H1 (cell line): ENCODE data around the gene ITPR3. TPM values are rescaled to one million over a fixed set of nuclear protein-coding genes. Genes with fewer than 3 reads are reported as not detected.
"Not testable (repeated sequence)": the region's sequence is repeated elsewhere in the genome, so short reads cannot be mapped to it uniquely, and the experiment has no call there.

ENCODE experiments used
- CTCF ChIA-PET: fragments of 300-600 bp; sonication (Branson Sonifier 250); formaldehyde crosslinking; loops from one replicate; lab custom pipeline; 2021; ENCODE audit not compliant: partially characterized antibody; lab: Charles Lee
- POLR2A ChIA-PET: fragments of 300-600 bp; sonication (Branson Sonifier 250); formaldehyde crosslinking; loops from one replicate; lab custom pipeline; 2021; ENCODE audit warnings: inconsistent platforms; ENCODE audit not compliant: partially characterized antibody; lab: Charles Lee
- DNase-seq, 2 experiments: peaks; one replicate each; pipeline versions ENCODE4 v3.0.0 to v3.0.0-alpha.2; 2010 to 2022; ENCODE audit warnings: low spot score in 2 of 2, low read depth in 1 of 2, mixed read lengths in 1 of 2
- FAIRE-seq: peaks from 2 replicates; lab custom pipeline; 2011; peaks lifted over from hg19 to GRCh38; lab: Jason Lieb, UNC
- H2AFZ ChIP-seq: 2 replicates; pipeline ENCODE4 v1.8.1; 2012; ENCODE audit warnings: low read length, inconsistent platforms
- H2AK5ac ChIP-seq: 2 replicates; pipeline ENCODE4 v1.6.1; 2013; ENCODE audit warnings: low read depth, low read length
- H2BK120ac ChIP-seq: replicated peaks from 2 replicates; pipeline ENCODE3; 2013; ENCODE audit warnings: low read depth, low read length, inconsistent platforms
- H2BK12ac ChIP-seq: 2 replicates; pipeline ENCODE4 v1.6.1; 2013; ENCODE audit warnings: low read depth, low read length
- H2BK15ac ChIP-seq: 2 replicates; pipeline ENCODE4 v1.6.1; 2013; ENCODE audit warnings: low read length
- H2BK20ac ChIP-seq: 2 replicates; pipeline ENCODE4 v1.6.1; 2013; ENCODE audit warnings: low read length
- H2BK5ac ChIP-seq: 2 replicates; pipeline ENCODE4 v1.6.1; 2013; ENCODE audit warnings: low read depth, low read length
- H3K14ac ChIP-seq: 2 replicates; pipeline ENCODE4 v1.6.1; 2013; ENCODE audit warnings: inconsistent platforms; ENCODE audit not compliant: insufficient read length
- H3K18ac ChIP-seq: 2 replicates; pipeline ENCODE4 v1.6.1; 2013; ENCODE audit warnings: low read length; ENCODE audit errors: extremely low read depth
- H3K23ac ChIP-seq: 2 replicates; pipeline ENCODE4 v1.6.1; 2013; ENCODE audit warnings: inconsistent platforms; ENCODE audit not compliant: insufficient read length
- H3K23me2 ChIP-seq: 2 replicates; pipeline ENCODE4 v1.6.1; 2013; ENCODE audit warnings: low read depth, low read length
- H3K27ac ChIP-seq: 2 replicates; pipeline ENCODE4 v1.6.1; 2011; ENCODE audit warnings: low read depth, low read length, inconsistent platforms
- H3K27me3 ChIP-seq, 4 experiments: replicated peaks in 1 of 4; 1 replicate in 1 of 4; 2 replicates in 3 of 4; pipeline versions ENCODE4 v1.6.1 to v1.8.1; 2011 to 2013; ENCODE audit warnings: low read length in 3 of 4, mild to moderate bottlenecking in 3 of 4, inconsistent platforms in 2 of 4, mixed read lengths in 2 of 4, moderate library complexity in 1 of 4; ENCODE audit not compliant: control insufficient read depth in 3 of 4, insufficient read depth in 3 of 4; ENCODE audit errors: extremely low read depth in 1 of 4
- H3K36me3 ChIP-seq, 4 experiments: 2 replicates each; pipeline versions ENCODE4 v1.6.1 to v1.8.1; 2011 to 2013; ENCODE audit warnings: mild to moderate bottlenecking in 4 of 4, low read length in 3 of 4, moderate library complexity in 2 of 4, control low read depth in 1 of 4, inconsistent platforms in 1 of 4; ENCODE audit not compliant: insufficient read depth in 4 of 4, control insufficient read depth in 2 of 4
- H3K4ac ChIP-seq: replicated peaks from 2 replicates; pipeline ENCODE3; 2013; ENCODE audit warnings: low read length, low read depth, mixed read lengths, inconsistent platforms; ENCODE audit not compliant: insufficient read length
- H3K4me1 ChIP-seq, 4 experiments: replicated peaks in 1 of 4; 1 replicate in 1 of 4; 2 replicates in 3 of 4; pipeline versions ENCODE4 v1.6.1 to v1.8.1; 2011 to 2013; ENCODE audit warnings: low read length in 3 of 4, inconsistent platforms in 2 of 4, mixed read lengths in 1 of 4; ENCODE audit not compliant: insufficient read depth in 4 of 4, control insufficient read depth in 3 of 4
- H3K4me2 ChIP-seq, 2 experiments: 2 replicates each; pipeline versions ENCODE4 v1.6.1 to v1.8.1; 2011 to 2013; ENCODE audit warnings: low read depth in 2 of 2, low read length in 2 of 2, control low read depth in 1 of 2, inconsistent platforms in 1 of 2, mild to moderate bottlenecking in 1 of 2; ENCODE audit not compliant: insufficient read depth in 1 of 2
- H3K4me3 ChIP-seq, 4 experiments: fragments of 200-600, 300-600 bp in 1 of 4; sonication (generic), shearing (Covaris generic), sonication (Bioruptor Twin) in 1 of 4; 2 replicates each; pipeline versions ENCODE4 v1.5.1 to v1.8.1; 2011 to 2016; ENCODE audit warnings: low read length in 4 of 4, low read depth in 3 of 4, control low read depth in 2 of 4, inconsistent platforms in 2 of 4, mild to moderate bottlenecking in 2 of 4, mixed read lengths in 1 of 4, moderate library complexity in 1 of 4; ENCODE audit not compliant: insufficient read depth in 2 of 4; ENCODE audit errors: extremely low read depth in 1 of 4
- H3K56ac ChIP-seq: replicated peaks from 2 replicates; pipeline ENCODE3; 2013; ENCODE audit warnings: low read depth, mild to moderate bottlenecking, mixed read lengths, low read length, inconsistent platforms; ENCODE audit not compliant: insufficient read length
- H3K79me1 ChIP-seq: 2 replicates; pipeline ENCODE4 v1.6.1; 2013; ENCODE audit warnings: low read depth, low read length, control low read depth
- H3K79me2 ChIP-seq, 2 experiments: 2 replicates each; pipeline versions ENCODE4 v1.6.1 to v1.8.1; 2012 to 2013; ENCODE audit warnings: low read length in 2 of 2, mild to moderate bottlenecking in 2 of 2, inconsistent platforms in 1 of 2; ENCODE audit not compliant: insufficient read depth in 2 of 2, control insufficient read depth in 1 of 2
- H3K9ac ChIP-seq, 4 experiments: replicated peaks in 1 of 4; 1 replicate in 1 of 4; 2 replicates in 3 of 4; pipeline versions ENCODE4 v1.6.1 to v1.8.1; 2011 to 2013; ENCODE audit warnings: low read depth in 3 of 4, low read length in 3 of 4, control low read depth in 2 of 4, mild to moderate bottlenecking in 2 of 4, moderate library complexity in 2 of 4, inconsistent platforms in 1 of 4; ENCODE audit errors: extremely low read depth in 1 of 4
- H3K9me3 ChIP-seq, 2 experiments: 2 replicates each; pipeline versions ENCODE4 v1.6.1 to v1.8.1; 2012 to 2013; ENCODE audit warnings: mild to moderate bottlenecking in 2 of 2, moderate library complexity in 2 of 2, control low read depth in 1 of 2, inconsistent platforms in 1 of 2, low read depth in 1 of 2, low read length in 1 of 2, mixed read lengths in 1 of 2; ENCODE audit not compliant: insufficient read depth in 2 of 2
- H4K20me1 ChIP-seq, 2 experiments: replicated peaks in 1 of 2; 2 replicates each; pipeline versions ENCODE3 to v1.8.1; 2011 to 2013; ENCODE audit warnings: inconsistent platforms in 2 of 2, low read length in 2 of 2, mild to moderate bottlenecking in 1 of 2; ENCODE audit not compliant: insufficient read depth in 2 of 2, control insufficient read depth in 1 of 2
- H4K5ac ChIP-seq: 2 replicates; pipeline ENCODE4 v1.6.1; 2013; ENCODE audit warnings: low read length, low read depth, mixed read lengths, inconsistent platforms; ENCODE audit not compliant: insufficient read length
- H4K8ac ChIP-seq: 2 replicates; pipeline ENCODE4 v1.8.0; 2013; ENCODE audit warnings: mild to moderate bottlenecking, moderate library complexity, low read length, inconsistent platforms; ENCODE audit not compliant: insufficient read depth; ENCODE audit errors: extremely low read depth
- H4K91ac ChIP-seq: replicated peaks from 2 replicates; pipeline ENCODE3; 2013; ENCODE audit warnings: low read length, mixed read lengths, inconsistent platforms; ENCODE audit not compliant: insufficient read length
- WGBS, 2 experiments: shearing (Covaris generic) in 1 of 2; methylation state at CpG; one replicate each; pipeline versions ENCODE4 v1.1.6 to v1.1.7; 2013 to 2015; ENCODE audit warnings: low lambda C conversion rate in 2 of 2, mixed read lengths in 2 of 2, inconsistent platforms in 1 of 2, low coverage in 1 of 2, missing lambda C conversion rate in 1 of 2; ENCODE audit not compliant: insufficient replicate concordance in 2 of 2, insufficient coverage in 1 of 2, insufficient read length in 1 of 2; ENCODE audit errors: extremely low coverage in 1 of 2, missing lambda C conversion rate in 1 of 2; 5-methylcytosine and 5-hydroxymethylcytosine counted together
- polyA plus RNA-seq, 7 experiments: library from polyadenylated mRNA; depleted of rRNA in 3 of 7; stranded (reverse) in 5 of 7; unstranded in 2 of 7; fragments of >200 nt in 5 of 7; fragments of 200-250 nt in 2 of 7; gene quantifications; 1 replicate in 5 of 7; 2 replicates in 1 of 7; 4 replicates in 1 of 7; pipeline versions ENCODE4 v1.2.1 to v1.2.3, GENCODE V29; 2011 to 2013; ENCODE audit warnings: missing spikeins in 2 of 7, mixed read lengths in 2 of 7
- total RNA-seq: library from RNA; stranded (reverse); fragmentation: NEBNext Ultra II Directional; extraction: Animal tissue kit (Norgen Biotek cat#: 25700); gene quantifications from 2 replicates; pipeline ENCODE4 v1.2.1, GENCODE V29; 2021

The ITPR3 gene
- total and polyA plus RNA-seq, 2 of the 8 experiments (the other 6 are each of a cell fraction or from before 2014, with no cell fraction given): 29.1 to 45.7 TPM

DNA sequence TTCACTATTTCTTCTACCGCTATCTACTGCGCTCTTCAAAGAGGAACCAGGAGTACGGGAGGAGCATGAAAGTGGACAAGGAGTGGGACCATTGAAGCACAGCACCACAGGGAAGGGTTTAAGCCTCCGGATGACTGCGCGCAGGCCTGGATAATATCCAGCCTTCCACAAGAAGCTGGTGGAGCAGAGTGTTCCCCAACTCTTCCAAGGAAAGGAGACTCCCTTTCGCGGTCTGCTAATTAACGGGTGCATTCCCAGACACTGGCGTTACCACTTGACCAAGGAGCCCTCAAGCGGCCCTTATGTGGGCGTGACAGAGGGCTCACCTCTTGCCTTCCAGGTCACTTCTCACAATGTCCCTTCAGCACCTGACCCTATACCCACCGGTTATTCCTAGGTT lies 10.4 kb downstream of the ITPR3 start:
- FAIRE-seq, H3K4me3 ChIP-seq: not testable (repeated sequence)

More for the DNA sequence above, 10.4 kb downstream of the ITPR3 start:
- H3K36me3 ChIP-seq, H3K14ac ChIP-seq, H4K8ac ChIP-seq, H2AFZ ChIP-seq, H2AK5ac ChIP-seq, H2BK120ac ChIP-seq, H3K4me2 ChIP-seq, H2BK15ac ChIP-seq, H3K9me3 ChIP-seq, H3K79me1 ChIP-seq, H2BK20ac ChIP-seq, DNase-seq, H3K27ac ChIP-seq, H4K91ac ChIP-seq, H3K4ac ChIP-seq, H3K18ac ChIP-seq, H4K5ac ChIP-seq, H3K56ac ChIP-seq, H3K27me3 ChIP-seq, H3K9ac ChIP-seq, H2BK12ac ChIP-seq, H3K23ac ChIP-seq, H2BK5ac ChIP-seq: not testable (repeated sequence)
- peaks cover 8 to 37% (median 18%) of the 10 kb centered on the region in 4 experiments for H3K4me1 ChIP-seq
- H3K79me2 ChIP-seq: peaks cover 3 to 24% of the 10 kb centered on the region in 2 experiments; a peak in 2 of 4 replicates
- WGBS, 2 experiments: 93% methylated on average over 13 of the region's 13 CpGs; no CpG with 5 or more reads in 1 of the 2 experiments
- H4K20me1 ChIP-seq: peaks cover 3 to 21% of the 10 kb centered on the region in 2 experiments
- ChIA-PET CTCF (interaction anchor here (0.8 to 6.0 kb wide), 21 partner anchors 10 to 281 kb away, joined by 3 to 94 read pairs (median 8); partner anchors contain the start of genes IP6K3 and ITPR3), POLR2A (interaction anchor here (0.6 to 1.8 kb wide), 7 partner anchors 10 to 57 kb away, joined by 3 to 28 read pairs (median 5); partner anchors contain the start of genes BAK1 and ITPR3)
- H3K23me2 ChIP-seq: peaks cover 11% of the 10 kb centered on the region; the same call in 1 of the 2 replicates
